Neural cell (in vitro differentiated cells): ENCODE measurements around the gene HGF. TPM values are rescaled to one million over a fixed set of nuclear protein-coding genes. Genes with fewer than 3 reads are reported as not detected.

Experiments
- H2AFZ ChIP-seq: fragments of 200-600, 300-800 bp; sonication (generic), shearing (Covaris generic); 2 replicates; pipeline ENCODE4 v1.6.0; 2014; ENCODE audit warnings: low read depth, mild to moderate bottlenecking, antibody characterized with exemption, low read length, moderate library complexity
- H3F3A ChIP-seq: fragments of 200-600 bp; shearing (Covaris generic); 2 replicates; pipeline ENCODE4 v1.6.1; 2016; ENCODE audit warnings: mild to moderate bottlenecking, moderate library complexity, mixed read lengths, antibody characterized with exemption, low read length; ENCODE audit not compliant: insufficient read depth, poor library complexity, severe bottlenecking
- H3K27ac ChIP-seq: fragments of 200-600, 300-800 bp; sonication (generic), shearing (Covaris generic); 2 replicates; pipeline ENCODE4 v1.5.1; 2014; ENCODE audit warnings: mild to moderate bottlenecking, low read length, moderate library complexity
- H3K27me3 ChIP-seq: fragments of 300-800, 200-600 bp; sonication (generic), shearing (Covaris generic); 2 replicates; pipeline ENCODE4 v1.6.0; 2014; ENCODE audit warnings: mild to moderate bottlenecking, low read depth, low read length, moderate library complexity; ENCODE audit not compliant: insufficient read depth
- H3K36me3 ChIP-seq: fragments of 300-800, 200-600 bp; sonication (generic), shearing (Covaris generic); 2 replicates; pipeline ENCODE4 v1.5.1; 2014; ENCODE audit warnings: mild to moderate bottlenecking, antibody characterized with exemption, low read length, moderate library complexity; ENCODE audit not compliant: insufficient read depth
- H3K4me2 ChIP-seq: fragments of 300-800, 200-600 bp; sonication (generic), shearing (Covaris generic); 2 replicates; pipeline ENCODE4 v1.6.0; 2014; ENCODE audit warnings: mild to moderate bottlenecking, low read length
- H3K4me3 ChIP-seq: fragments of 300-800, 200-600 bp; sonication (generic), shearing (Covaris generic); 2 replicates; pipeline ENCODE4 v1.5.1; 2014; ENCODE audit warnings: mild to moderate bottlenecking, low read length, moderate library complexity
- H3K79me2 ChIP-seq: fragments of 200-600 bp; shearing (Covaris generic); replicated peaks from 2 replicates; pipeline ENCODE4 v1.6.0; 2014; ENCODE audit warnings: mild to moderate bottlenecking, low read length, moderate library complexity; ENCODE audit not compliant: insufficient read depth
- H3K9ac ChIP-seq: fragments of 300-800, 200-600 bp; sonication (generic), shearing (Covaris generic); 2 replicates; pipeline ENCODE4 v1.6.1; 2016; ENCODE audit warnings: mild to moderate bottlenecking, low read length, mixed read lengths
- H3K9me2 ChIP-seq: fragments of 200-600 bp; shearing (Covaris generic); 2 replicates; pipeline ENCODE4 v1.6.1; 2016; ENCODE audit warnings: mild to moderate bottlenecking, low read length, mixed read lengths; ENCODE audit not compliant: insufficient read depth
- H3K9me3 ChIP-seq: fragments of 200-600, 300-800 bp; sonication (generic), shearing (Covaris generic); 2 replicates; pipeline ENCODE4 v1.6.1; 2016; ENCODE audit warnings: mild to moderate bottlenecking, mixed run types, low read length, moderate library complexity, mixed read lengths
- H4K20me1 ChIP-seq: fragments of 200-600 bp; shearing (Covaris generic); 2 replicates; pipeline ENCODE4 v1.6.1; 2016; ENCODE audit warnings: mild to moderate bottlenecking, mixed run types; ENCODE audit not compliant: insufficient read depth
- EP300 ChIP-seq: fragments of 450-650 bp; conservative IDR thresholded peaks from 2 replicates; pipeline ENCODE4 v1.6.1; 2014; ENCODE audit warnings: antibody characterized with exemption, mild to moderate bottlenecking, moderate library complexity; ENCODE audit not compliant: poor library complexity, severe bottlenecking
- EZH2 ChIP-seq: fragments of 200-600, 300-800 bp; shearing (Covaris generic), sonication (generic); IDR thresholded peaks from 2 replicates; pipeline ENCODE4 v1.6.1; 2014; ENCODE audit warnings: antibody characterized with exemption, low read length, borderline replicate concordance, mild to moderate bottlenecking; ENCODE audit not compliant: insufficient read depth, poor library complexity, severe bottlenecking
- MXI1 ChIP-seq: fragments of 450-650 bp; conservative IDR thresholded peaks from 2 replicates; pipeline ENCODE4 v1.6.1; 2014; ENCODE audit warnings: antibody characterized with exemption, mild to moderate bottlenecking; ENCODE audit not compliant: poor library complexity, severe bottlenecking
- POLR2AphosphoS5 ChIP-seq: IDR thresholded peaks from 2 replicates; pipeline ENCODE4 v1.6.1; 2012
- RAD21 ChIP-seq: fragments of 450-650 bp; conservative IDR thresholded peaks from 2 replicates; pipeline ENCODE4 v1.6.1; 2014; ENCODE audit warnings: antibody characterized with exemption, mild to moderate bottlenecking, moderate library complexity
- SMC3 ChIP-seq: fragments of 450-650 bp; conservative IDR thresholded peaks from 2 replicates; pipeline ENCODE4 v1.6.1; 2014; ENCODE audit warnings: antibody characterized with exemption, mild to moderate bottlenecking, moderate library complexity; ENCODE audit not compliant: poor library complexity
- TAF1 ChIP-seq: IDR thresholded peaks from 2 replicates; pipeline ENCODE4 v1.6.1; 2012; ENCODE audit warnings: low read depth
- polyA plus RNA-seq: library from polyadenylated mRNA; depleted of rRNA; stranded (reverse); fragments of >200 nt; gene quantifications from 2 replicates; pipeline ENCODE4 v1.2.3, GENCODE V29; 2014
- TF ChIP-seq, protein P1 (sequence below): fragments of 450-650 bp; IDR thresholded peaks from 2 replicates; pipeline ENCODE4 v1.5.1; 2014; ENCODE audit warnings: antibody characterized with exemption, mild to moderate bottlenecking, moderate library complexity; ENCODE audit not compliant: poor library complexity, severe bottlenecking
- TF ChIP-seq, protein P2 (sequence below): IDR thresholded peaks from 2 replicates; pipeline ENCODE4 v1.6.1; 2012; ENCODE audit warnings: borderline replicate concordance

The HGF gene
- polyA plus RNA-seq, 1 donor from 2014 or later, result not detected

GRCh38 chr7:81783818-81784217 lies 14.0 kb upstream of the HGF start:
- no peaks in the 10 kb centered on the region for H3K27me3 ChIP-seq
- H3K27ac ChIP-seq, result no peak overlapping the region
- no peaks in the 10 kb centered on the region for H3K9me3 ChIP-seq
- no peaks in the 10 kb centered on the region for H4K20me1 ChIP-seq
- H2AFZ ChIP-seq, result no peak overlapping the region
- H3K9ac ChIP-seq, result no peak overlapping the region
- H3K4me2 ChIP-seq, result no peak overlapping the region
- H3K79me2 ChIP-seq, result no peaks in the 10 kb centered on the region
- H3K9me2 ChIP-seq, result no peaks in the 10 kb centered on the region
- no peak overlapping the region for H3K4me3 ChIP-seq
- no peaks in the 10 kb centered on the region for H3K36me3 ChIP-seq
- H3F3A ChIP-seq, result no peaks in the 10 kb centered on the region
- TF ChIP-seq POLR2AphosphoS5 (no peak), RAD21 (no peak), TAF1 (no peak), EZH2 (no peak), EP300 (no peak), MXI1 (no peak), SMC3 (no peak)
- TF ChIP-seq, protein P1, sequence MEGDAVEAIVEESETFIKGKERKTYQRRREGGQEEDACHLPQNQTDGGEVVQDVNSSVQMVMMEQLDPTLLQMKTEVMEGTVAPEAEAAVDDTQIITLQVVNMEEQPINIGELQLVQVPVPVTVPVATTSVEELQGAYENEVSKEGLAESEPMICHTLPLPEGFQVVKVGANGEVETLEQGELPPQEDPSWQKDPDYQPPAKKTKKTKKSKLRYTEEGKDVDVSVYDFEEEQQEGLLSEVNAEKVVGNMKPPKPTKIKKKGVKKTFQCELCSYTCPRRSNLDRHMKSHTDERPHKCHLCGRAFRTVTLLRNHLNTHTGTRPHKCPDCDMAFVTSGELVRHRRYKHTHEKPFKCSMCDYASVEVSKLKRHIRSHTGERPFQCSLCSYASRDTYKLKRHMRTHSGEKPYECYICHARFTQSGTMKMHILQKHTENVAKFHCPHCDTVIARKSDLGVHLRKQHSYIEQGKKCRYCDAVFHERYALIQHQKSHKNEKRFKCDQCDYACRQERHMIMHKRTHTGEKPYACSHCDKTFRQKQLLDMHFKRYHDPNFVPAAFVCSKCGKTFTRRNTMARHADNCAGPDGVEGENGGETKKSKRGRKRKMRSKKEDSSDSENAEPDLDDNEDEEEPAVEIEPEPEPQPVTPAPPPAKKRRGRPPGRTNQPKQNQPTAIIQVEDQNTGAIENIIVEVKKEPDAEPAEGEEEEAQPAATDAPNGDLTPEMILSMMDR, result no peak
- TF ChIP-seq, protein P2, sequence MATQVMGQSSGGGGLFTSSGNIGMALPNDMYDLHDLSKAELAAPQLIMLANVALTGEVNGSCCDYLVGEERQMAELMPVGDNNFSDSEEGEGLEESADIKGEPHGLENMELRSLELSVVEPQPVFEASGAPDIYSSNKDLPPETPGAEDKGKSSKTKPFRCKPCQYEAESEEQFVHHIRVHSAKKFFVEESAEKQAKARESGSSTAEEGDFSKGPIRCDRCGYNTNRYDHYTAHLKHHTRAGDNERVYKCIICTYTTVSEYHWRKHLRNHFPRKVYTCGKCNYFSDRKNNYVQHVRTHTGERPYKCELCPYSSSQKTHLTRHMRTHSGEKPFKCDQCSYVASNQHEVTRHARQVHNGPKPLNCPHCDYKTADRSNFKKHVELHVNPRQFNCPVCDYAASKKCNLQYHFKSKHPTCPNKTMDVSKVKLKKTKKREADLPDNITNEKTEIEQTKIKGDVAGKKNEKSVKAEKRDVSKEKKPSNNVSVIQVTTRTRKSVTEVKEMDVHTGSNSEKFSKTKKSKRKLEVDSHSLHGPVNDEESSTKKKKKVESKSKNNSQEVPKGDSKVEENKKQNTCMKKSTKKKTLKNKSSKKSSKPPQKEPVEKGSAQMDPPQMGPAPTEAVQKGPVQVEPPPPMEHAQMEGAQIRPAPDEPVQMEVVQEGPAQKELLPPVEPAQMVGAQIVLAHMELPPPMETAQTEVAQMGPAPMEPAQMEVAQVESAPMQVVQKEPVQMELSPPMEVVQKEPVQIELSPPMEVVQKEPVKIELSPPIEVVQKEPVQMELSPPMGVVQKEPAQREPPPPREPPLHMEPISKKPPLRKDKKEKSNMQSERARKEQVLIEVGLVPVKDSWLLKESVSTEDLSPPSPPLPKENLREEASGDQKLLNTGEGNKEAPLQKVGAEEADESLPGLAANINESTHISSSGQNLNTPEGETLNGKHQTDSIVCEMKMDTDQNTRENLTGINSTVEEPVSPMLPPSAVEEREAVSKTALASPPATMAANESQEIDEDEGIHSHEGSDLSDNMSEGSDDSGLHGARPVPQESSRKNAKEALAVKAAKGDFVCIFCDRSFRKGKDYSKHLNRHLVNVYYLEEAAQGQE, result no peak

GRCh38 chr7:81780914-81781693 lies 11.3 kb upstream of the HGF start:
- no peaks in the 10 kb centered on the region for H4K20me1 ChIP-seq
- no peaks in the 10 kb centered on the region for H3K9me3 ChIP-seq
- no peak overlapping the region for H3K4me3 ChIP-seq

More at GRCh38 chr7:81780914-81781693, 11.3 kb upstream of the HGF start:
- H3K4me2 ChIP-seq, result no peak overlapping the region
- H3K27me3 ChIP-seq, result no peaks in the 10 kb centered on the region
- H3K36me3 ChIP-seq, result no peaks in the 10 kb centered on the region
- H2AFZ ChIP-seq, result no peak overlapping the region
- H3K27ac ChIP-seq, result no peak overlapping the region
- TF ChIP-seq, protein P1, result no peak
- TF ChIP-seq EZH2, result no peak
- TF ChIP-seq RAD21, result no peak
- no peak for TF ChIP-seq SMC3
- no peak for TF ChIP-seq TAF1
- TF ChIP-seq, protein P2, result no peak
- TF ChIP-seq POLR2AphosphoS5, result no peak
- no peak for TF ChIP-seq EP300
- TF ChIP-seq MXI1, result no peak
- H3K79me2 ChIP-seq, result no peaks in the 10 kb centered on the region
- H3K9ac ChIP-seq, result no peak overlapping the region
- H3K9me2 ChIP-seq, result no peaks in the 10 kb centered on the region
- no peaks in the 10 kb centered on the region for H3F3A ChIP-seq
